Measurements from ENCODE around the gene FAM110D.

Gene FAM110D

GRCh38 chr1:26181586-26182382 lies 22.9 kb downstream of the FAM110D start:
- TF ChIP-seq CTCF (conservative IDR thresholded peaks at IDR 0.05; ENCODE audit: control insufficient read depth, insufficient read depth, low read depth, low read length) = no peak
- H3K4me3 ChIP-seq (ENCODE audit: control insufficient read depth, low read depth, low read length) = no peak overlapping the region
- DNase-seq (ENCODE audit: low read depth) = peak; percentile 8

DNA sequence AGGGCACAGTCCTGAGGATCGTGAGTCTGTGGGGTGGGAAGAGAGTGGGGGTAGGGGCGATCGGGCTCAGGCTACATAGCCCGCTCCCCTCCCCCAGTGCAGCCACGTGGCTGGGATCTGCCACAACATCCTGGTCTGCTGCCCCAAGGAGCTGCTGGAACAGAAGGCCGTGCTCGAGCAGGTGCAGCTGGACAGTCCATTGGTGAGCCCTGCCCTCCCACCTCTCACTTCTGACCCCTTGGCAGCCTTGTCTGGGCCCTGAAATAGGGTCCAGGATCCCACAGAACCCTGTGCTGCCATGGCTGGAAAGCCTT lies 23.5 kb downstream of the FAM110D start:
- H3K4me3 ChIP-seq (ENCODE audit: control insufficient read depth, low read depth, low read length) = no peak overlapping the region
- DNase-seq (ENCODE audit: low read depth) = no peak
- TF ChIP-seq CTCF (conservative IDR thresholded peaks at IDR 0.05; ENCODE audit: control insufficient read depth, insufficient read depth, low read depth, low read length) = no peak

DNA sequence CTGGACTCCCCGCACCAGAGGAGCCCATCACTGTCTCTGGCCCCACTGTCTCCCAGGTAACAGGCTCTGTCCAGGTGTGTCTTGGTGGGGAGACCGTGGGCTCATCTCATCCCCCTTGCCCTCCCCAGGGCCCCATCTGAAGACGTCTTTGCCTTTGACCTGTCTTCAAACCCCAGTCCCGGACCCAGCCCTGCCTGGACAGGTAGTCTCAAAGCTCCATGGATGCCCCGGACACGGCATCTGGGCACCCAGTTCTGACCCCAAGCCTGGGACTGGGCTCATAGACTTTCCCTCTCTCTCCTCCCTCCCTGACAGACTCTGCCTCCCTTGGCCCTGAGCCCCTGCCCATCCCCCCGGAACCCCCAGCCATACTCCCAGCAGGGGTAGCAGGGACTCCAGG lies 25.2 kb downstream of the FAM110D start:
- DNase-seq (ENCODE audit: low read depth) = no peak
- no peak overlapping the region for H3K4me3 ChIP-seq (ENCODE audit: control insufficient read depth, low read depth, low read length)
- TF ChIP-seq CTCF (conservative IDR thresholded peaks at IDR 0.05; ENCODE audit: control insufficient read depth, insufficient read depth, low read depth, low read length) = no peak

DNA sequence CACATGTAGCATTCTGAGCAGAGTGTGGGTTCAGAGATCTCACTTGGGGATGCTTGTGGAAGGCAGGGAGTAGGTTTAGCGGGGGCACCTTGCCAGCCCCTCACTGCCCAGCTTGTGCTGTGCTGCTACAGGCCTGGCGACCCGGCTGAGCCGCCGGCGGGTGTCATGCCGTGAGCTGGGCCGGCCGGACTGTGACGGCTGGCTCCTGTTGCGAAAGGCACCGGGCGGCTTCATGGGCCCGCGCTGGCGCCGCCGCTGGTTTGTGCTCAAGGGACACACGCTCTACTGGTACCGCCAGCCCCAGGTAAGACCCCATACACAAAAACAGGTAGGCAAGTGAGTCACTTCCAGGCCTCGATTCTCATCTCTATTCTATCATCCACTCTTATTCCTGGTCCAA lies 26.0 kb downstream of the FAM110D start:
- H3K4me3 ChIP-seq (ENCODE audit: control insufficient read depth, low read depth, low read length) = no peak overlapping the region
- DNase-seq (ENCODE audit: low read depth) = no peak
- TF ChIP-seq CTCF (conservative IDR thresholded peaks at IDR 0.05; ENCODE audit: control insufficient read depth, insufficient read depth, low read depth, low read length) = no peak

DNA sequence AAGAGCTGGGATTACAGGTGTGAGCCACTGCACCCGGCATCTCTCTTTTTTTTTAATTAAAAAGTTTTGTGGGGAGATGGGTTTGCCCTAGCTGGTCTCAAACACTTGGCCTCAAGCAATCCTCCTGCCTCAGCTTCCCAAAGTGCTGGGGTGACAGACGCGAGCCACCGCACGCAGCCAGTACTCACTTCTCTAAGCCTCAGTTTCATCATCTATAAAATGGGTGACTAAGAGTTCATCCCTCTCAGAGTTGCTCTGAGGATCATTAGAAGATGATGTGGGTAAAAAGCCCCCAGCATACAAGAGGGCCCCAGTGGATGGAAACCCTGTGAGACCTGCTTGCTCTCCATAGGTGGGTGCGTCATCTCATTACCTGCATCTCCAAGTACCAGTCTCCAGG lies 29.0 kb downstream of the FAM110D start:
- H3K4me3 ChIP-seq (ENCODE audit: control insufficient read depth, low read depth, low read length) = no peak overlapping the region
- DNase-seq (ENCODE audit: low read depth) = no peak
- TF ChIP-seq CTCF (conservative IDR thresholded peaks at IDR 0.05; ENCODE audit: control insufficient read depth, insufficient read depth, low read depth, low read length) = no peak

DNA sequence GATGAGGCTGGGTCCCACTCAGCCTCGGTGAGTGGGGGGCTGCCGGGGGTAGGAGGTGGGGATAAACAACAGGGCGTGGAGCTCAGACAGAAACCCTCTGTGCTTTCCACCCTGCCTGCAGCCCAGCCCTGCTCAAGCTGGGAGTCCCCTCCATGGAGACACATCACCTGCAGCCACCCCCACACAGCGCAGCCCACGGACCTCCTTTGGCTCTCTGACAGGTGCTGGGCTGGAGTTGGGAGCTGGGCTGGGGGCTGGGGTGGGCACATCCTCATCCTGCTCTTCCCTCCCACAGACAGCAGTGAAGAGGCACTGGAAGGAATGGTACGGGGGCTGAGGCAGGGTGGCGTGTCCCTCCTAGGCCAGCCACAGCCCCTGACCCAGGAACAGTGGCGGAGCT lies 29.6 kb downstream of the FAM110D start:
- H3K4me3 ChIP-seq (ENCODE audit: control insufficient read depth, low read depth, low read length) = no peak overlapping the region
- TF ChIP-seq CTCF (conservative IDR thresholded peaks at IDR 0.05; ENCODE audit: control insufficient read depth, insufficient read depth, low read depth, low read length) = no peak
- DNase-seq (ENCODE audit: low read depth) = no peak

DNA sequence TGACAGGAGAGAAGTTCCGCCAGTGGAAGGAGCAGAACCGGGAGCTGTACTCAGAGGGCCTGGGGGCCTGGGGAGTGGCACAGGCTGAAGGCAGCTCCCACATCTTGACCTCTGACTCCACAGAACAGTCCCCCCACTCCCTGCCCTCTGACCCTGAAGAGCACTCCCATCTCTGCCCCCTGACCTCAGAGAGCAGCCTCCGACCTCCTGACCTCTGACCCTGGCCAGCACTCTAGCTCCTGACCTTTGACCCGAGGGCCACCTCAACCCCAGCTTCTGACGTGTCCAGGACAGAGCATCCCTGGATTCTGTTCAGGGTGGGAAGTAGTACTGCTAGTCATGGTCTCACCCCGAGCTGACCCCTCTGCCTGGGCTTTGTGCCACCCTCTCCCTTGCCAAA lies 30.5 kb downstream of the FAM110D start:
- no peak overlapping the region for H3K4me3 ChIP-seq (ENCODE audit: control insufficient read depth, low read depth, low read length)
- no peak for TF ChIP-seq CTCF (conservative IDR thresholded peaks at IDR 0.05; ENCODE audit: control insufficient read depth, insufficient read depth, low read depth, low read length)
- no peak for DNase-seq (ENCODE audit: low read depth)

Data from fibroblast of mammary gland (primary cell).